ENCODE data around the gene GRM8. TPM values are rescaled to one million over a fixed set of nuclear protein-coding genes. Genes with fewer than 3 reads are reported as not detected.

The GRM8 gene
- total RNA-seq, 1 donor from 2014 or later: 8.1 TPM

DNA sequence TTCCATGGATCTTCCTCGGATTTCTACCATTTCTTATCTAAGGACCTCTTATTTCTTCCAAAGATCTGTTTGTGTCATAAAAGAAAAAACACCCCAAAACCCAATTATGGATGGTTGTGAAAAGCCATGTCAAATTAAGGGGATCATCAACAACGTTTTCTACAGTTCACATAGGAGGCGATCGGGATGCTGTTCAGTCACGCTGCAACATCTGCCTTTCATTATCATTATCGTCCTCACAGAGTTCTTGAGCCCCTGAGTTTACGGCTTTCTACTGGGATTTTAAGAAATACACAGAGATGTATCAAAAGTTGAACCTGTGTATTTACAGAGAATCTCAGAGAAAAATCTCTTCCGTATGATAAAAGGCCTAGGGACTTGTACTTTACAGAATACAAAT, 101.4 kb downstream of the GRM8 start:
- TF ChIP-seq, protein P1, sequence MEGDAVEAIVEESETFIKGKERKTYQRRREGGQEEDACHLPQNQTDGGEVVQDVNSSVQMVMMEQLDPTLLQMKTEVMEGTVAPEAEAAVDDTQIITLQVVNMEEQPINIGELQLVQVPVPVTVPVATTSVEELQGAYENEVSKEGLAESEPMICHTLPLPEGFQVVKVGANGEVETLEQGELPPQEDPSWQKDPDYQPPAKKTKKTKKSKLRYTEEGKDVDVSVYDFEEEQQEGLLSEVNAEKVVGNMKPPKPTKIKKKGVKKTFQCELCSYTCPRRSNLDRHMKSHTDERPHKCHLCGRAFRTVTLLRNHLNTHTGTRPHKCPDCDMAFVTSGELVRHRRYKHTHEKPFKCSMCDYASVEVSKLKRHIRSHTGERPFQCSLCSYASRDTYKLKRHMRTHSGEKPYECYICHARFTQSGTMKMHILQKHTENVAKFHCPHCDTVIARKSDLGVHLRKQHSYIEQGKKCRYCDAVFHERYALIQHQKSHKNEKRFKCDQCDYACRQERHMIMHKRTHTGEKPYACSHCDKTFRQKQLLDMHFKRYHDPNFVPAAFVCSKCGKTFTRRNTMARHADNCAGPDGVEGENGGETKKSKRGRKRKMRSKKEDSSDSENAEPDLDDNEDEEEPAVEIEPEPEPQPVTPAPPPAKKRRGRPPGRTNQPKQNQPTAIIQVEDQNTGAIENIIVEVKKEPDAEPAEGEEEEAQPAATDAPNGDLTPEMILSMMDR (conservative IDR thresholded peaks at IDR 0.05): no peak
- DNase-seq (ENCODE audit: extremely low spot score, unreplicated experiment): no peak
- peaks cover 7% of the 10 kb centered on the region for H3K27me3 Mint-ChIP-seq
- no peaks in the 10 kb centered on the region for H3K9me3 Mint-ChIP-seq
- peaks cover 5% of the 10 kb centered on the region for H3K4me1 Mint-ChIP-seq (ENCODE audit: unreplicated experiment)
- H3K36me3 Mint-ChIP-seq: no peaks in the 10 kb centered on the region
- no peak overlapping the region for H3K27ac Mint-ChIP-seq
- no peak overlapping the region for H3K4me3 Mint-ChIP-seq

DNA sequence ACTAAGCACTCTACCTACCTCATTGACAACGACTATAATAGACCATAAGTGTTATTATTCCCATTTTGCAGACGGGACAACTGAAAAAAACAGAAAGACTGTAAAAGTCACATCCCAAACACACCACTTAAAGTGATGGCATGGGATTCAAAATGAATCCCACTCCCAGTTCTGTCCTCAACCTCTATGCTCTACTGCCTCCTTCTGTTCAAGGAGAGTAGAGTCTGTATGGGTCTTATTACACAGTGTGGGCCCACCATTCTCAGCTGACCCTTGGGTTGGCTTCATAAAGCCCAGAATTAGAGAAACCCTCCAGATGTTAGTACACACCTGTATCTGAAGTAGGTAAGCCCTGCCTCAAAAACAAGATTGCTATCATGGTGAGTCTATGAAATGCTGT, 102.2 kb downstream of the GRM8 start:
- Mint-ChIP-seq H3K9me3 (no peaks in the 10 kb centered on the region), H3K27me3 (peaks cover 7% of the 10 kb centered on the region), H3K4me3 (no peak overlapping the region), H3K4me1 (ENCODE audit: unreplicated experiment) (peaks cover 5% of the 10 kb centered on the region), H3K27ac (no peak overlapping the region), H3K36me3 (no peaks in the 10 kb centered on the region)
- TF ChIP-seq, protein P1 (conservative IDR thresholded peaks at IDR 0.05): no peak
- no peak for DNase-seq (ENCODE audit: extremely low spot score, unreplicated experiment)

DNA sequence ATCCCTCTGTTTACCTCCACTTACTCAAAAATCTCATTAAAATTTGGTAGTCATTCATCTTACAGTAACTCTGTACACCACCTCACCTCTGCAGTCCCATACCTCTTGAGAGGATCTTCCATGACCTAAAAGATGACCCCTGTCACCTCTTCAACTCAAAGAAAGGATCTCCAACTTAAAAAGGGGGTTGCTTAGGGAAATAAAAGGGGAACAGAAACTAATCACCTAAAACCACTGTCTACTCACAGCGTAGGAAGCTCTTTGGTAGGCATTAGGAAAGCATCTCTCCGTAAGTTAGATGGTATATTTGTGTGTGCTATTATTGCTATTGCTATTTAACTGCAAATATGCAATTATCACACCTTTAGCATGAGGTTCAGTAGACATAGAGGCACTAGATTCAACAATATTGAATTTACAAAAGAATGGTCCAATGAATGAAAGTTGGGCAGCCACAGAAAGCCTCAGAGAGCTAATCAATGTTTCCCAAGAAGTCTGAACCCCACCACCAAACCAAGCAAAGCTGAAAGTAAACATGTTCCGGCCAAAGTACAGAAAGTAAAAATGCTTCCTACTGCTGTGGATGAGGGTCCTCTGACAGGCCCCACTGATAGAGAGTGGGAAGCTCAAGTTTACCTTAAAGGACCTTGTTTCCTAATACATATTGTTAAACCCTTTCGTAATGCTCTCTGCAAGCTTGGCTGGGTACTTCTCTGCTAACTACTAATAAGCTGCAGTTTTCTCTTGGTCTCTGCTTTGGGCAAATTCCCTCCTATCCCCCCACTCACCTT, 105.8 kb downstream of the GRM8 start:
- H3K4me3 Mint-ChIP-seq: no peak overlapping the region
- DNase-seq (ENCODE audit: extremely low spot score, unreplicated experiment): no peak
- TF ChIP-seq, protein P1 (conservative IDR thresholded peaks at IDR 0.05): no peak
- H3K27me3 Mint-ChIP-seq: peaks cover 3% of the 10 kb centered on the region
- H3K4me1 Mint-ChIP-seq (ENCODE audit: unreplicated experiment): peaks cover 5% of the 10 kb centered on the region
- no peak overlapping the region for H3K27ac Mint-ChIP-seq
- H3K36me3 Mint-ChIP-seq: no peaks in the 10 kb centered on the region
- H3K9me3 Mint-ChIP-seq: no peaks in the 10 kb centered on the region

DNA sequence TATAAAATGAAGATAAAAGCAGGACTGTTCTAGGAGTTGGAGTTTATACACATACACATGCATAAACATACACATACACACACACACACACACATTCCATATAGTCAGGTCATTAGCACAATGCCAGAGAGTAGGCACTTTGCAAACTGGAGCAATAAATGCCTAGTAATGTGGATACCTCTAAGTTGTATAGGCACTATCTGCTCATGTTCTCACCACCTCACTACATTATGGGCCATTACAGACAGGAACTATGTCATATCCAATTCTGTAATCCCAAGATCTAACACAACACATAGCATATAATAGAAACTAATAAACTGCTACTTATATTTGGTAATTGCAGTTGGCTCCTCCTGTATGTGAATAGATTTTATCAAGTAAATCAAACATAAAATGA, 115.6 kb downstream of the GRM8 start:
- TF ChIP-seq, protein P1 (conservative IDR thresholded peaks at IDR 0.05): no peak
- DNase-seq (ENCODE audit: extremely low spot score, unreplicated experiment): no peak
- Mint-ChIP-seq H3K36me3 (no peaks in the 10 kb centered on the region), H3K27ac (no peak overlapping the region), H3K4me3 (no peak overlapping the region), H3K4me1 (ENCODE audit: unreplicated experiment) (no peaks in the 10 kb centered on the region), H3K9me3 (no peaks in the 10 kb centered on the region), H3K27me3 (no peaks in the 10 kb centered on the region)

DNA sequence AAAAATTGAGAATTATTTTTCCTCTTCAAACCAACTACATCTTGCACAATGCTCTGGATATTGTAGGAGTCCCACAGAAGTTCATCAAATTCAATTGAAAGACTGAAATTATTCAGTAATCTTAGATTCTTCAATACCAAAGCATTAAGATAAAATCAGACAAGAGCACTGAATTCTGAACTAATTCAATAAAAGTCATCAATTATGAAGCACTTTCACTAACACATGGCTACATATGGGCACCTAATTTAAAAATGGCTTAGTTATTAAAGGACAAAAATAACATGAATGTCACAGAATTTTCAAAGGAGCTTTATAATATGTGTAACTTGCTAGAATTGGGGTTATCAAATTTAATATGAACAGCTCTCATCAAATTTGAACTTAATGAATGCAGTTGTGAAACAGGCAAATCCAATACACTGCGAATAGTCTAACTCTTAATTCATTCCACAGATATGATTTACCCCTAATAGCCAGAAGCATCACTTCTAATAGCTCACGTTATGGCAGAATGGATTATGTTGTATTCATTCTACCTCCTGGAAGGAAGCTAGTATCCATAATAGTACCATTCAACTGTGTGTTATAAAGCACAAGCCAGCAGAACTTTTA, 116.8 kb downstream of the GRM8 start:
- Mint-ChIP-seq H3K27me3 (no peaks in the 10 kb centered on the region), H3K36me3 (no peaks in the 10 kb centered on the region), H3K9me3 (no peaks in the 10 kb centered on the region), H3K27ac (no peak overlapping the region), H3K4me1 (ENCODE audit: unreplicated experiment) (no peaks in the 10 kb centered on the region), H3K4me3 (no peak overlapping the region)
- no peak for DNase-seq (ENCODE audit: extremely low spot score, unreplicated experiment)
- TF ChIP-seq, protein P1 (conservative IDR thresholded peaks at IDR 0.05): no peak
